Measurements from ENCODE around the gene HIVEP1.

- TF ChIP-seq, protein P1, sequence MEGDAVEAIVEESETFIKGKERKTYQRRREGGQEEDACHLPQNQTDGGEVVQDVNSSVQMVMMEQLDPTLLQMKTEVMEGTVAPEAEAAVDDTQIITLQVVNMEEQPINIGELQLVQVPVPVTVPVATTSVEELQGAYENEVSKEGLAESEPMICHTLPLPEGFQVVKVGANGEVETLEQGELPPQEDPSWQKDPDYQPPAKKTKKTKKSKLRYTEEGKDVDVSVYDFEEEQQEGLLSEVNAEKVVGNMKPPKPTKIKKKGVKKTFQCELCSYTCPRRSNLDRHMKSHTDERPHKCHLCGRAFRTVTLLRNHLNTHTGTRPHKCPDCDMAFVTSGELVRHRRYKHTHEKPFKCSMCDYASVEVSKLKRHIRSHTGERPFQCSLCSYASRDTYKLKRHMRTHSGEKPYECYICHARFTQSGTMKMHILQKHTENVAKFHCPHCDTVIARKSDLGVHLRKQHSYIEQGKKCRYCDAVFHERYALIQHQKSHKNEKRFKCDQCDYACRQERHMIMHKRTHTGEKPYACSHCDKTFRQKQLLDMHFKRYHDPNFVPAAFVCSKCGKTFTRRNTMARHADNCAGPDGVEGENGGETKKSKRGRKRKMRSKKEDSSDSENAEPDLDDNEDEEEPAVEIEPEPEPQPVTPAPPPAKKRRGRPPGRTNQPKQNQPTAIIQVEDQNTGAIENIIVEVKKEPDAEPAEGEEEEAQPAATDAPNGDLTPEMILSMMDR (IDR thresholded peaks at IDR 0.05), result no peak
- no peak for TF ChIP-seq POLR2A (IDR thresholded peaks at IDR 0.05)
Measured at GRCh38 chr6:12151433-12151820, 139.3 kb downstream of the HIVEP1 start.

Data from prostate gland (tissue), 2 donors.